ENCODE results near the gene MPST. TPM values are rescaled to one million over a fixed set of nuclear protein-coding genes. Genes with fewer than 3 reads are reported as not detected.

MPST gene
- total RNA-seq, 6 donors from 2014 or later, result 80.8 to 183 (median 135) TPM

- Histone ChIP-seq H3K4me3 (no peak overlapping the region), H3K27me3 (peaks cover 0 to 5% (median 2%) of the 10 kb centered on the region in 4 donors), H3K27ac (no peak overlapping the region), H3K36me3 (peaks cover 0 to 23% (median 9%) of the 10 kb centered on the region in 4 donors), H3K9me3 (no peaks in the 10 kb centered on the region), H3K4me1 (no peaks in the 10 kb centered on the region)
- DNase-seq (no peak), ATAC-seq (ENCODE audit: low FRiP score in 2 of 2) (no peak)
- TF ChIP-seq POLR2AphosphoS5 (IDR thresholded peaks at IDR 0.05) (no peak), EP300 (IDR thresholded peaks at IDR 0.05) (no peak), POLR2A (IDR thresholded peaks at IDR 0.05) (no peak)
- TF ChIP-seq, protein P1, sequence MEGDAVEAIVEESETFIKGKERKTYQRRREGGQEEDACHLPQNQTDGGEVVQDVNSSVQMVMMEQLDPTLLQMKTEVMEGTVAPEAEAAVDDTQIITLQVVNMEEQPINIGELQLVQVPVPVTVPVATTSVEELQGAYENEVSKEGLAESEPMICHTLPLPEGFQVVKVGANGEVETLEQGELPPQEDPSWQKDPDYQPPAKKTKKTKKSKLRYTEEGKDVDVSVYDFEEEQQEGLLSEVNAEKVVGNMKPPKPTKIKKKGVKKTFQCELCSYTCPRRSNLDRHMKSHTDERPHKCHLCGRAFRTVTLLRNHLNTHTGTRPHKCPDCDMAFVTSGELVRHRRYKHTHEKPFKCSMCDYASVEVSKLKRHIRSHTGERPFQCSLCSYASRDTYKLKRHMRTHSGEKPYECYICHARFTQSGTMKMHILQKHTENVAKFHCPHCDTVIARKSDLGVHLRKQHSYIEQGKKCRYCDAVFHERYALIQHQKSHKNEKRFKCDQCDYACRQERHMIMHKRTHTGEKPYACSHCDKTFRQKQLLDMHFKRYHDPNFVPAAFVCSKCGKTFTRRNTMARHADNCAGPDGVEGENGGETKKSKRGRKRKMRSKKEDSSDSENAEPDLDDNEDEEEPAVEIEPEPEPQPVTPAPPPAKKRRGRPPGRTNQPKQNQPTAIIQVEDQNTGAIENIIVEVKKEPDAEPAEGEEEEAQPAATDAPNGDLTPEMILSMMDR (IDR thresholded peaks at IDR 0.05), result no peak
- 80 to 91% methylated on average over 22 to 28 of the region's 28 CpGs for WGBS, 2 donors
Observed at GRCh38 chr22:37063431-37064420, 44.2 kb downstream of the MPST start.

DNA sequence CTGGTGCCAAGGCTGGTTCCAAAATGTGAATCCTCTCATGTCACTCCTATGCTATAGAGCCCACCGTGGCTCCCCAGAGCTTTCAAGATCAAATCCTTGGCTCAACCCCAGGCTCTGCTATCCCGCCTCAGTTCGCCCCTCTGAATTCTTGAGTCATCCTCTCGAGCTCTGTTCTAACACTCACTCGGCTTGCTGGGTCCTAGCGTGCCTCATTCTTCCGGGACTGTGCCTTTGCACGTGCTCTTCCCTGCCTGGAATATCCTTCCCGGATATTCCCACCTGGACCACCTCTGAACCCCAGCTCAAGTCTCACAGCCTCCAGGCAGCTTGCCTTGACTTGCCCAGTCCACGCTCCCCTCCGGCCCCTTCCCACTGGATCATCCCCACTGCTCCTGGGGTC is 45.0 kb downstream of the MPST start:
- peaks cover 0 to 17% (median 6%) of the 10 kb centered on the region in 4 donors for H3K36me3 ChIP-seq
- 93 to 95% methylated on average over 11 of the region's 11 CpGs for WGBS, 2 donors
- peaks cover 0 to 12% (median 4%) of the 10 kb centered on the region in 4 donors for H3K27me3 ChIP-seq
- ATAC-seq (ENCODE audit: low FRiP score in 2 of 2) (no peak), DNase-seq (no peak)
- TF ChIP-seq EP300 (IDR thresholded peaks at IDR 0.05), result no peak
- TF ChIP-seq POLR2A (IDR thresholded peaks at IDR 0.05), result no peak
- TF ChIP-seq POLR2AphosphoS5 (IDR thresholded peaks at IDR 0.05), result no peak
- TF ChIP-seq, protein P1 (IDR thresholded peaks at IDR 0.05), result no peak
- no peaks in the 10 kb centered on the region for H3K4me1 ChIP-seq
- no peak overlapping the region for H3K27ac ChIP-seq
- H3K4me3 ChIP-seq, result no peak overlapping the region
- no peaks in the 10 kb centered on the region for H3K9me3 ChIP-seq

GRCh38 chr22:37065180-37065579 is 45.6 kb downstream of the MPST start:
- 72 to 82% methylated on average over 2 to 3 of the region's 3 CpGs for WGBS, 2 donors
- H3K27me3 ChIP-seq, result peaks cover 0 to 12% (median 4%) of the 10 kb centered on the region in 4 donors
- no peak overlapping the region for H3K4me3 ChIP-seq
- no peak for DNase-seq
- no peak overlapping the region for H3K27ac ChIP-seq
- H3K9me3 ChIP-seq, result no peaks in the 10 kb centered on the region
- ATAC-seq (ENCODE audit: low FRiP score in 2 of 2), result no peak
- H3K36me3 ChIP-seq, result peaks cover 0 to 11% (median 3%) of the 10 kb centered on the region in 4 donors
- TF ChIP-seq, protein P1 (IDR thresholded peaks at IDR 0.05), result no peak
- no peak for TF ChIP-seq POLR2AphosphoS5 (IDR thresholded peaks at IDR 0.05)
- TF ChIP-seq EP300 (IDR thresholded peaks at IDR 0.05), result no peak
- no peak for TF ChIP-seq POLR2A (IDR thresholded peaks at IDR 0.05)
- H3K4me1 ChIP-seq, result no peaks in the 10 kb centered on the region

GRCh38 chr22:37065961-37066360 is 46.4 kb downstream of the MPST start:
- 92 to 93% methylated on average over 7 to 9 of the region's 9 CpGs for WGBS, 2 donors

More at GRCh38 chr22:37065961-37066360, 46.4 kb downstream of the MPST start:
- TF ChIP-seq EP300 (IDR thresholded peaks at IDR 0.05) (no peak), POLR2A (IDR thresholded peaks at IDR 0.05) (no peak), POLR2AphosphoS5 (IDR thresholded peaks at IDR 0.05) (no peak)
- TF ChIP-seq, protein P1 (IDR thresholded peaks at IDR 0.05), result no peak
- H3K36me3 ChIP-seq, result peaks cover 0 to 3% (median 0%) of the 10 kb centered on the region in 4 donors
- no peaks in the 10 kb centered on the region for H3K9me3 ChIP-seq
- no peak overlapping the region for H3K27ac ChIP-seq
- H3K4me3 ChIP-seq, result no peak overlapping the region
- H3K4me1 ChIP-seq, result no peaks in the 10 kb centered on the region
- peaks cover 0 to 12% (median 4%) of the 10 kb centered on the region in 4 donors for H3K27me3 ChIP-seq
- ATAC-seq (ENCODE audit: low FRiP score in 2 of 2), result no peak
- DNase-seq, result no peak
